Measurements from ENCODE around the gene GUCY1A2.
"Not testable (repeated sequence)": the region's sequence is repeated elsewhere in the genome, so short reads cannot be mapped to it uniquely, and the experiment has no call there.

GUCY1A2 gene

GRCh38 chr11:106856566-106856965 lies 161.7 kb downstream of the GUCY1A2 start:
- DNase-seq (ENCODE audit: low read depth), result no peak
- H3K4me3 ChIP-seq (ENCODE audit: low read depth, low read length), result no peak overlapping the region

GRCh38 chr11:106854429-106854828 lies 163.8 kb downstream of the GUCY1A2 start:
- DNase-seq (ENCODE audit: low read depth), result no peak
- no peak overlapping the region for H3K4me3 ChIP-seq (ENCODE audit: low read depth, low read length)

- H3K4me3 ChIP-seq (ENCODE audit: low read depth, low read length), result no peak overlapping the region
- DNase-seq (ENCODE audit: low read depth), result no peak
Observed at GRCh38 chr11:106853850-106854401, 164.3 kb downstream of the GUCY1A2 start.

- no peak for DNase-seq (ENCODE audit: low read depth)
- no peak overlapping the region for H3K4me3 ChIP-seq (ENCODE audit: low read depth, low read length)
Observed at GRCh38 chr11:106852779-106853178, 165.5 kb downstream of the GUCY1A2 start.

GRCh38 chr11:106848526-106848925 lies 169.8 kb downstream of the GUCY1A2 start:
- DNase-seq (ENCODE audit: low read depth), result no peak
- H3K4me3 ChIP-seq (ENCODE audit: low read depth, low read length), result no peak overlapping the region

- H3K4me3 ChIP-seq (ENCODE audit: low read depth, low read length), result no peak overlapping the region
- DNase-seq (ENCODE audit: low read depth), result no peak
Observed at GRCh38 chr11:106842134-106842533, 176.1 kb downstream of the GUCY1A2 start.

GRCh38 chr11:106840947-106841346 lies 177.3 kb downstream of the GUCY1A2 start:
- H3K4me3 ChIP-seq (ENCODE audit: low read depth, low read length), result no peak overlapping the region
- no peak for DNase-seq (ENCODE audit: low read depth)

GRCh38 chr11:106840146-106840545 lies 178.1 kb downstream of the GUCY1A2 start:
- H3K4me3 ChIP-seq (ENCODE audit: low read depth, low read length), result no peak overlapping the region
- DNase-seq (ENCODE audit: low read depth), result no peak

- DNase-seq (ENCODE audit: low read depth), result no peak
- H3K4me3 ChIP-seq (ENCODE audit: low read depth, low read length), result no peak overlapping the region
Observed at GRCh38 chr11:106834567-106834966, 183.7 kb downstream of the GUCY1A2 start.

- H3K4me3 ChIP-seq (ENCODE audit: low read depth, low read length), result no peak overlapping the region
- DNase-seq (ENCODE audit: low read depth), result no peak
Observed at GRCh38 chr11:106828976-106829375, 189.3 kb downstream of the GUCY1A2 start.

- no peak for DNase-seq (ENCODE audit: low read depth)
- H3K4me3 ChIP-seq (ENCODE audit: low read depth, low read length), result no peak overlapping the region
Observed at GRCh38 chr11:106828576-106828975, 189.7 kb downstream of the GUCY1A2 start.

- no peak overlapping the region for H3K4me3 ChIP-seq (ENCODE audit: low read depth, low read length)
- DNase-seq (ENCODE audit: low read depth), result no peak
Observed at GRCh38 chr11:106827687-106828086, 190.6 kb downstream of the GUCY1A2 start.

- DNase-seq (ENCODE audit: low read depth); H3K4me3 ChIP-seq (ENCODE audit: low read depth, low read length): not testable (repeated sequence)
Observed at GRCh38 chr11:106826558-106826957, 191.7 kb downstream of the GUCY1A2 start.

- no peak for DNase-seq (ENCODE audit: low read depth)
- no peak overlapping the region for H3K4me3 ChIP-seq (ENCODE audit: low read depth, low read length)
Observed at GRCh38 chr11:106821826-106822225, 196.4 kb downstream of the GUCY1A2 start.

- H3K4me3 ChIP-seq (ENCODE audit: low read depth, low read length), result no peak overlapping the region
- no peak for DNase-seq (ENCODE audit: low read depth)
Observed at GRCh38 chr11:106821291-106821690, 197.0 kb downstream of the GUCY1A2 start.

GRCh38 chr11:106818443-106818842 lies 199.8 kb downstream of the GUCY1A2 start:
- H3K4me3 ChIP-seq (ENCODE audit: low read depth, low read length), result no peak overlapping the region
- no peak for DNase-seq (ENCODE audit: low read depth)

- no peak for DNase-seq (ENCODE audit: low read depth)
- H3K4me3 ChIP-seq (ENCODE audit: low read depth, low read length), result no peak overlapping the region
Observed at GRCh38 chr11:106815209-106815608, 203.1 kb downstream of the GUCY1A2 start.

GRCh38 chr11:106813806-106814205 lies 204.5 kb downstream of the GUCY1A2 start:
- no peak for DNase-seq (ENCODE audit: low read depth)
- H3K4me3 ChIP-seq (ENCODE audit: low read depth, low read length), result no peak overlapping the region

- DNase-seq (ENCODE audit: low read depth), result no peak
- no peak overlapping the region for H3K4me3 ChIP-seq (ENCODE audit: low read depth, low read length)
Observed at GRCh38 chr11:106794058-106794457, 224.2 kb downstream of the GUCY1A2 start.

- no peak overlapping the region for H3K4me3 ChIP-seq (ENCODE audit: low read depth, low read length)
- DNase-seq (ENCODE audit: low read depth), result no peak
Observed at GRCh38 chr11:106789406-106789805, 228.9 kb downstream of the GUCY1A2 start.

GRCh38 chr11:106787454-106787853 lies 230.8 kb downstream of the GUCY1A2 start:
- no peak for DNase-seq (ENCODE audit: low read depth)
- H3K4me3 ChIP-seq (ENCODE audit: low read depth, low read length), result no peak overlapping the region

Measured in skeletal muscle cell (primary cell).